PC-3 (cell line): ENCODE data around the gene NFAT5. TPM values are rescaled to one million over a fixed set of nuclear protein-coding genes. Genes with fewer than 3 reads are reported as not detected.
"Not testable (repeated sequence)": the region's sequence is repeated elsewhere in the genome, so short reads cannot be mapped to it uniquely, and the experiment has no call there.

Experiments
- ATAC-seq: fragments of 200-7000 bp; cut with Tn5 transposase; 2 replicates; pipeline ENCODE4 v1.9.1; 2020; ENCODE audit warnings: mild to moderate bottlenecking, moderate library complexity
- Bru-seq: library from RNA; stranded (reverse); fragments of 400-500 nt; gene quantifications from one replicate; lab custom pipeline; 2021; lab: Mats Ljungman, UMichigan
- BruChase-seq, 2 experiments: library from RNA; stranded (reverse); fragments of 400-500 nt; gene quantifications; one replicate each; lab custom pipeline; 2021; lab: Mats Ljungman, UMichigan
- BruUV-seq: library from RNA; stranded (reverse); fragments of 400-500 nt; replicated peaks from 2 replicates; lab custom pipeline; 2021; lab: Mats Ljungman, UMichigan
- CTCF ChIA-PET: fragments of 300-600 bp; sonication (Branson Sonifier 250); formaldehyde crosslinking; loops from one replicate; lab custom pipeline; 2022; ENCODE audit warnings: antibody characterized with exemption; lab: Charles Lee
- POLR2A ChIA-PET: fragments of 300-600 bp; sonication (Branson Sonifier 250); formaldehyde crosslinking; loops from one replicate; lab custom pipeline; 2022; ENCODE audit warnings: antibody characterized with exemption; ENCODE audit not compliant: unreplicated experiment; lab: Charles Lee
- DNase-seq: peaks from one replicate; pipeline ENCODE4 v3.0.0-alpha.2; 2015
- H2AFZ ChIP-seq: fragments of 300-600 bp; sonication (generic); 2 replicates; pipeline ENCODE4 v1.6.0; 2016; ENCODE audit warnings: antibody characterized with exemption, low read length
- H3F3A ChIP-seq: fragments of 300-600 bp; sonication (generic); one replicate; pipeline ENCODE4 v1.6.0; 2017; ENCODE audit warnings: antibody characterized with exemption, low read length, control low read depth, mild to moderate bottlenecking; ENCODE audit not compliant: unreplicated experiment
- H3K27ac ChIP-seq: fragments of 300-600 bp; sonication (generic); 2 replicates; pipeline ENCODE4 v1.5.1; 2016; ENCODE audit warnings: mild to moderate bottlenecking, low read length
- H3K27me3 ChIP-seq: fragments of 300-600 bp; sonication (generic); 2 replicates; pipeline ENCODE4 v1.6.1; 2016; ENCODE audit warnings: low read length, mixed read lengths
- H3K36me3 ChIP-seq: fragments of 300-600 bp; sonication (generic); 2 replicates; pipeline ENCODE4 v1.6.1; 2016; ENCODE audit warnings: low read depth, mixed run types, low read length, mixed read lengths
- H3K4me1 ChIP-seq: fragments of 300-600 bp; sonication (generic); 2 replicates; pipeline ENCODE4 v1.5.1; 2016; ENCODE audit warnings: low read length; ENCODE audit not compliant: insufficient read depth
- H3K4me2 ChIP-seq: fragments of 300-600 bp; sonication (generic); 2 replicates; pipeline ENCODE4 v1.6.0; 2016; ENCODE audit warnings: low read length
- H3K4me3 ChIP-seq: fragments of 300-600 bp; sonication (generic); 2 replicates; pipeline ENCODE4 v1.5.1; 2016; ENCODE audit warnings: mild to moderate bottlenecking, low read length, mixed read lengths
- H3K79me2 ChIP-seq: fragments of 300-600 bp; sonication (generic); 2 replicates; pipeline ENCODE4 v1.6.1; 2017; ENCODE audit warnings: low read length, mixed read lengths
- H3K9ac ChIP-seq: fragments of 300-600 bp; sonication (generic); 2 replicates; pipeline ENCODE4 v1.6.0; 2016; ENCODE audit warnings: mild to moderate bottlenecking, low read length
- H3K9me2 ChIP-seq: fragments of 300-600 bp; sonication (generic); replicated peaks from 2 replicates; pipeline ENCODE4 v1.6.1; 2016; ENCODE audit warnings: mixed run types, low read length, mixed read lengths
- H3K9me3 ChIP-seq: fragments of 300-600 bp; sonication (generic); 2 replicates; pipeline ENCODE4 v1.6.1; 2016; ENCODE audit warnings: low read length, mixed read lengths
- H4K20me1 ChIP-seq: fragments of 300-600 bp; sonication (generic); 2 replicates; pipeline ENCODE4 v1.6.1; 2016; ENCODE audit warnings: low read length, mixed read lengths
- EZH2 ChIP-seq: fragments of 300-600 bp; sonication (generic); IDR thresholded peaks from one replicate; pipeline ENCODE4 v1.6.1; 2017; ENCODE audit warnings: antibody characterized with exemption, mild to moderate bottlenecking, low read length; ENCODE audit not compliant: unreplicated experiment
- EZH2phosphoT487 ChIP-seq: fragments of 300-600 bp; sonication (generic); IDR thresholded peaks from 2 replicates; pipeline ENCODE4 v1.6.1; 2018; ENCODE audit warnings: mild to moderate bottlenecking, antibody characterized with exemption, low read length, borderline replicate concordance
- intact Hi-C: fragments of 100-400 bp; cut with micrococcal nuclease; formaldehyde crosslinking; loops from 2 replicates; pipeline ENCODE4 v1.9.0; 2023
- long read RNA-seq: library from polyadenylated mRNA; unstranded; transcript quantifications from one replicate; pipeline ENCODE4 v2.0.0, GENCODE V29; 2021; ENCODE audit not compliant: unreplicated experiment
- total RNA-seq: library from RNA; depleted of rRNA; stranded (reverse); fragments of >200 nt; gene quantifications from 2 replicates; pipeline ENCODE4 v1.2.3, GENCODE V29; 2014; rRNA removed
- TF ChIP-seq, protein P1 (sequence below): fragments of 300-600 bp; sonication (generic); conservative IDR thresholded peaks from 2 replicates; pipeline ENCODE4 v1.5.1; 2017; ENCODE audit warnings: antibody characterized with exemption, low read depth, mild to moderate bottlenecking, low read length

NFAT5 gene, protein sequence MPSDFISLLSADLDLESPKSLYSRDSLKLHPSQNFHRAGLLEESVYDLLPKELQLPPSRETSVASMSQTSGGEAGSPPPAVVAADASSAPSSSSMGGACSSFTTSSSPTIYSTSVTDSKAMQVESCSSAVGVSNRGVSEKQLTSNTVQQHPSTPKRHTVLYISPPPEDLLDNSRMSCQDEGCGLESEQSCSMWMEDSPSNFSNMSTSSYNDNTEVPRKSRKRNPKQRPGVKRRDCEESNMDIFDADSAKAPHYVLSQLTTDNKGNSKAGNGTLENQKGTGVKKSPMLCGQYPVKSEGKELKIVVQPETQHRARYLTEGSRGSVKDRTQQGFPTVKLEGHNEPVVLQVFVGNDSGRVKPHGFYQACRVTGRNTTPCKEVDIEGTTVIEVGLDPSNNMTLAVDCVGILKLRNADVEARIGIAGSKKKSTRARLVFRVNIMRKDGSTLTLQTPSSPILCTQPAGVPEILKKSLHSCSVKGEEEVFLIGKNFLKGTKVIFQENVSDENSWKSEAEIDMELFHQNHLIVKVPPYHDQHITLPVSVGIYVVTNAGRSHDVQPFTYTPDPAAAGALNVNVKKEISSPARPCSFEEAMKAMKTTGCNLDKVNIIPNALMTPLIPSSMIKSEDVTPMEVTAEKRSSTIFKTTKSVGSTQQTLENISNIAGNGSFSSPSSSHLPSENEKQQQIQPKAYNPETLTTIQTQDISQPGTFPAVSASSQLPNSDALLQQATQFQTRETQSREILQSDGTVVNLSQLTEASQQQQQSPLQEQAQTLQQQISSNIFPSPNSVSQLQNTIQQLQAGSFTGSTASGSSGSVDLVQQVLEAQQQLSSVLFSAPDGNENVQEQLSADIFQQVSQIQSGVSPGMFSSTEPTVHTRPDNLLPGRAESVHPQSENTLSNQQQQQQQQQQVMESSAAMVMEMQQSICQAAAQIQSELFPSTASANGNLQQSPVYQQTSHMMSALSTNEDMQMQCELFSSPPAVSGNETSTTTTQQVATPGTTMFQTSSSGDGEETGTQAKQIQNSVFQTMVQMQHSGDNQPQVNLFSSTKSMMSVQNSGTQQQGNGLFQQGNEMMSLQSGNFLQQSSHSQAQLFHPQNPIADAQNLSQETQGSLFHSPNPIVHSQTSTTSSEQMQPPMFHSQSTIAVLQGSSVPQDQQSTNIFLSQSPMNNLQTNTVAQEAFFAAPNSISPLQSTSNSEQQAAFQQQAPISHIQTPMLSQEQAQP (N-terminal part only)
- total RNA-seq (11.4 and 14.3 TPM in 2 replicates), Bru-seq, nascent RNA (percentile 90 among the genes with signal in this experiment), BruChase-seq, experiment 1, labeled RNA remaining after a 6-hour chase (percentile 93 among the genes with signal in this experiment), BruChase-seq, experiment 2, labeled RNA remaining after a 2-hour chase (percentile 92 among the genes with signal in this experiment)
- long read RNA-seq, full-length matches to known transcripts, result 4 of 28 reads
- long read RNA-seq, partial matches to known transcripts, result 11 of 28 reads
- long read RNA-seq, other reads (novel, unspliced or antisense), result 13 of 28 reads

GRCh38 chr16:69565671-69566239, at the start of gene NFAT5:
Gene NFAT5, plus strand, starts transcription at chr16:69565966. Its CDS starts 336 bp downstream, at chr16:69566302.
- ChIA-PET CTCF (no interaction called here), POLR2A (no interaction called here)
- Histone ChIP-seq H3K79me2 (peaks cover 57% of the 10 kb centered on the region), H3K27ac (peak within 1 kb of the TSS; percentile 81), H3K9me3 (no peaks in the 10 kb centered on the region), H2AFZ (peak within 1 kb of the TSS; percentile 92), H3K4me3 (peak within 1 kb of the TSS; percentile 88), H3K9me2 (no peaks in the 10 kb centered on the region), H4K20me1 (peaks cover 13% of the 10 kb centered on the region), H3K4me2 (peak within 1 kb of the TSS; percentile 99), H3F3A (no peaks in the 10 kb centered on the region), H3K9ac (peak within 1 kb of the TSS; percentile 98), H3K27me3 (no peaks in the 10 kb centered on the region), H3K36me3 (no peaks in the 10 kb centered on the region), H3K4me1 (peaks cover 23% of the 10 kb centered on the region)
- intact Hi-C loops, result loop anchor here (1.0 to 5.0 kb wide), 2 partner anchors 98 to 169 kb away; no protein-coding TSS in a partner anchor
- ATAC-seq (peak; percentile 79), DNase-seq (peak; percentile 82)
- TF ChIP-seq EZH2phosphoT487, result no peak
- TF ChIP-seq, protein P1, sequence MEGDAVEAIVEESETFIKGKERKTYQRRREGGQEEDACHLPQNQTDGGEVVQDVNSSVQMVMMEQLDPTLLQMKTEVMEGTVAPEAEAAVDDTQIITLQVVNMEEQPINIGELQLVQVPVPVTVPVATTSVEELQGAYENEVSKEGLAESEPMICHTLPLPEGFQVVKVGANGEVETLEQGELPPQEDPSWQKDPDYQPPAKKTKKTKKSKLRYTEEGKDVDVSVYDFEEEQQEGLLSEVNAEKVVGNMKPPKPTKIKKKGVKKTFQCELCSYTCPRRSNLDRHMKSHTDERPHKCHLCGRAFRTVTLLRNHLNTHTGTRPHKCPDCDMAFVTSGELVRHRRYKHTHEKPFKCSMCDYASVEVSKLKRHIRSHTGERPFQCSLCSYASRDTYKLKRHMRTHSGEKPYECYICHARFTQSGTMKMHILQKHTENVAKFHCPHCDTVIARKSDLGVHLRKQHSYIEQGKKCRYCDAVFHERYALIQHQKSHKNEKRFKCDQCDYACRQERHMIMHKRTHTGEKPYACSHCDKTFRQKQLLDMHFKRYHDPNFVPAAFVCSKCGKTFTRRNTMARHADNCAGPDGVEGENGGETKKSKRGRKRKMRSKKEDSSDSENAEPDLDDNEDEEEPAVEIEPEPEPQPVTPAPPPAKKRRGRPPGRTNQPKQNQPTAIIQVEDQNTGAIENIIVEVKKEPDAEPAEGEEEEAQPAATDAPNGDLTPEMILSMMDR, result no peak
- no peak for TF ChIP-seq EZH2
- BruUV-seq, result no TSS peak

- peaks cover 27% of the 10 kb centered on the region for H3K4me1 ChIP-seq
- H3K27me3 ChIP-seq, DNase-seq, H3K4me2 ChIP-seq, ATAC-seq, H3K9ac ChIP-seq, H3K4me3 ChIP-seq, H3K36me3 ChIP-seq, BruUV-seq, intact Hi-C loops, H3K27ac ChIP-seq, POLR2A ChIA-PET, H2AFZ ChIP-seq, H4K20me1 ChIP-seq, H3F3A ChIP-seq, H3K79me2 ChIP-seq, H3K9me3 ChIP-seq, H3K9me2 ChIP-seq, CTCF ChIA-PET: not testable (repeated sequence)
Measured at GRCh38 chr16:69517914-69518313, 47.9 kb upstream of the NFAT5 start.
